PC-9 (cell line): ENCODE results near the gene PYCR2.

Experiments used
- EZH2 ChIP-seq: fragments of 200-600 bp; sonication (generic); IDR thresholded peaks from 2 replicates; pipeline ENCODE4 v1.8.0; 2017; ENCODE audit warnings: antibody characterized with exemption, low read depth
- TF ChIP-seq, protein P1 (sequence below): fragments of 200-600 bp; sonication (generic); conservative IDR thresholded peaks from 2 replicates; pipeline ENCODE4 v1.6.1; 2017; ENCODE audit warnings: mixed run types, antibody characterized with exemption, mild to moderate bottlenecking, moderate library complexity

DNA sequence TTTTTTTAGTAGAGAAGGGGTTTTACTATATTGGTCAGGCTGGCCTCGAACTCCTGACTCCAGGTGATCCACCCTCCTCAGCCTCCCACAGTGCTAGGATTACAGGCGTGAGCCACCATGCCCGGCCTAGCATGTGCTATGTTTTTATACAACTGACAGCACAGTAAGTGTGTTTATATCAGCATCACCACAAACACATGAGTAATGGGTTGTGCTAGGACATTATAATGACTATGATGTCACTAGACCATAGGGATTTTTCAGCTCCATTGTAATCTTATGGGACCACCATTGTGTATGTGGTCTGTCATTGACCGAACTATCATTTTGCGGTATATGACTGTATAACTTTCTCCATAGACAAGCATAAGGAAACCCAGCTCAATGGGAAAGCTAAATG is 10.7 kb upstream of the PYCR2 start:
- TF ChIP-seq, protein P1, sequence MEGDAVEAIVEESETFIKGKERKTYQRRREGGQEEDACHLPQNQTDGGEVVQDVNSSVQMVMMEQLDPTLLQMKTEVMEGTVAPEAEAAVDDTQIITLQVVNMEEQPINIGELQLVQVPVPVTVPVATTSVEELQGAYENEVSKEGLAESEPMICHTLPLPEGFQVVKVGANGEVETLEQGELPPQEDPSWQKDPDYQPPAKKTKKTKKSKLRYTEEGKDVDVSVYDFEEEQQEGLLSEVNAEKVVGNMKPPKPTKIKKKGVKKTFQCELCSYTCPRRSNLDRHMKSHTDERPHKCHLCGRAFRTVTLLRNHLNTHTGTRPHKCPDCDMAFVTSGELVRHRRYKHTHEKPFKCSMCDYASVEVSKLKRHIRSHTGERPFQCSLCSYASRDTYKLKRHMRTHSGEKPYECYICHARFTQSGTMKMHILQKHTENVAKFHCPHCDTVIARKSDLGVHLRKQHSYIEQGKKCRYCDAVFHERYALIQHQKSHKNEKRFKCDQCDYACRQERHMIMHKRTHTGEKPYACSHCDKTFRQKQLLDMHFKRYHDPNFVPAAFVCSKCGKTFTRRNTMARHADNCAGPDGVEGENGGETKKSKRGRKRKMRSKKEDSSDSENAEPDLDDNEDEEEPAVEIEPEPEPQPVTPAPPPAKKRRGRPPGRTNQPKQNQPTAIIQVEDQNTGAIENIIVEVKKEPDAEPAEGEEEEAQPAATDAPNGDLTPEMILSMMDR, result no peak
- TF ChIP-seq EZH2, result no peak
